KBM-7 (cell line): Measurements from ENCODE around the gene FOXK2.

Experiments
- DNase-seq: peaks from one replicate; pipeline ENCODE4 v3.0.0-alpha.2; 2015
- in situ Hi-C: fragments of 300-500 bp; cut with MboI; formaldehyde crosslinking; loops from 2 replicates; pipeline ENCODE4 v1.14.3; 2020; ENCODE audit warnings: low sequenced_read_pairs, low pct_unique_long_range_greater_than_20kb, mixed read lengths

The FOXK2 gene

GRCh38 chr17:82518826-82519810 lies at the start of gene FOXK2:
TSS of gene FOXK2 (plus strand) at chr17:82519732. CDS start at chr17:82519889, 157 bp downstream.
- peak; percentile 92 for DNase-seq
- in situ Hi-C loops, result no loop called here

GRCh38 chr17:82470065-82470464 lies 49.5 kb upstream of the FOXK2 start:
- in situ Hi-C loops, result no loop called here
- no peak for DNase-seq

- DNase-seq, result no peak
- in situ Hi-C loops, result loop anchor here (25.0 kb wide), 1 partner anchor 113 kb away; no protein-coding TSS in a partner anchor
These were observed 45.1 kb upstream of the FOXK2 start for GRCh38 chr17:82474223-82475010.

- DNase-seq, result peak; percentile 91
- in situ Hi-C loops, result loop anchor here (25.0 kb wide), 1 partner anchor 112 kb away; no protein-coding TSS in a partner anchor
These were observed 44.1 kb upstream of the FOXK2 start for GRCh38 chr17:82475458-82475857.

- in situ Hi-C loops, result loop anchor here (25.0 kb wide), 1 partner anchor 109 kb away; no protein-coding TSS in a partner anchor
- no peak for DNase-seq
These were observed 41.6 kb upstream of the FOXK2 start for GRCh38 chr17:82477934-82478333.

- no peak for DNase-seq
These were observed 39.9 kb upstream of the FOXK2 start for GRCh38 chr17:82479602-82480001.

GRCh38 chr17:82480318-82480717 lies 39.2 kb upstream of the FOXK2 start:
- in situ Hi-C loops, result loop anchor here (25.0 kb wide), 1 partner anchor 107 kb away; no protein-coding TSS in a partner anchor
- DNase-seq, result no peak

More at GRCh38 chr17:82479602-82480001, 39.9 kb upstream of the FOXK2 start:
- in situ Hi-C loops, result loop anchor here (25.0 kb wide), 1 partner anchor 108 kb away; no protein-coding TSS in a partner anchor

GRCh38 chr17:82483204-82483660 lies 36.3 kb upstream of the FOXK2 start:
- in situ Hi-C loops, result loop anchor here (25.0 kb wide), 1 partner anchor 104 kb away; no protein-coding TSS in a partner anchor

GRCh38 chr17:82483836-82484235 lies 35.7 kb upstream of the FOXK2 start:
- in situ Hi-C loops, result loop anchor here (25.0 kb wide), 1 partner anchor 103 kb away; no protein-coding TSS in a partner anchor
- no peak for DNase-seq

More at GRCh38 chr17:82483204-82483660, 36.3 kb upstream of the FOXK2 start:
- DNase-seq, result no peak

GRCh38 chr17:82486231-82487094 lies 33.1 kb upstream of the FOXK2 start:
- no peak for DNase-seq
- in situ Hi-C loops, result loop anchor here (25.0 kb wide), 1 partner anchor 101 kb away; no protein-coding TSS in a partner anchor

GRCh38 chr17:82487910-82488309 lies 31.6 kb upstream of the FOXK2 start:
- in situ Hi-C loops, result loop anchor here (25.0 kb wide), 1 partner anchor 99 kb away; no protein-coding TSS in a partner anchor
- DNase-seq, result no peak

- in situ Hi-C loops, result loop anchor here (25.0 kb wide), 1 partner anchor 98 kb away; no protein-coding TSS in a partner anchor
- no peak for DNase-seq
These were observed 30.4 kb upstream of the FOXK2 start for GRCh38 chr17:82489117-82489516.

- DNase-seq, result no peak
- in situ Hi-C loops, result loop anchor here (25.0 kb wide), 1 partner anchor 97 kb away; no protein-coding TSS in a partner anchor
These were observed 29.6 kb upstream of the FOXK2 start for GRCh38 chr17:82489851-82490511.

- DNase-seq, result no peak
- in situ Hi-C loops, result loop anchor here (25.0 kb wide), 1 partner anchor 97 kb away; no protein-coding TSS in a partner anchor
These were observed 28.9 kb upstream of the FOXK2 start for GRCh38 chr17:82490512-82491195.

- in situ Hi-C loops, result loop anchor here (25.0 kb wide), 1 partner anchor 96 kb away; no protein-coding TSS in a partner anchor
These were observed 28.4 kb upstream of the FOXK2 start for GRCh38 chr17:82491196-82491530.

GRCh38 chr17:82491533-82491932 lies 28.0 kb upstream of the FOXK2 start:
- DNase-seq, result no peak
- in situ Hi-C loops, result loop anchor here (25.0 kb wide), 1 partner anchor 96 kb away; no protein-coding TSS in a partner anchor

More at GRCh38 chr17:82491196-82491530, 28.4 kb upstream of the FOXK2 start:
- no peak for DNase-seq
